CD4-positive, alpha-beta memory T cell (primary cell): ENCODE measurements around the gene CAVIN1. TPM values are rescaled to one million over a fixed set of nuclear protein-coding genes. Genes with fewer than 3 reads are reported as not detected.

Experiments
- CTCF ChIA-PET: fragments of 350-600 bp; sonication (Branson Sonifier 250); formaldehyde crosslinking; loops from one replicate; lab custom pipeline; 2021; ENCODE audit warnings: inconsistent platforms; ENCODE audit not compliant: partially characterized antibody; lab: Charles Lee
- POLR2A ChIA-PET: fragments of 350-600 bp; sonication (Branson Sonifier 250); formaldehyde crosslinking; loops from one replicate; lab custom pipeline; 2021; ENCODE audit not compliant: partially characterized antibody; lab: Charles Lee
- DNase-seq, 5 donors: peaks; one replicate each; pipeline versions ENCODE4 v3.0.0 to v3.0.0-alpha.2; 2020 to 2022; ENCODE audit warnings: mixed read lengths in 1 of 5
- H3K27ac ChIP-seq: one replicate; pipeline ENCODE4 v1.7.0; 2013; ENCODE audit warnings: low read depth, low read length
- H3K27me3 ChIP-seq: 2 replicates; pipeline ENCODE4 v1.7.0; 2013; ENCODE audit warnings: mild to moderate bottlenecking, low read length, moderate library complexity; ENCODE audit not compliant: insufficient read depth
- H3K36me3 ChIP-seq: 2 replicates; pipeline ENCODE4 v1.7.0; 2013; ENCODE audit warnings: mild to moderate bottlenecking, low read length, moderate library complexity; ENCODE audit not compliant: insufficient read depth
- H3K4me1 ChIP-seq: 2 replicates; pipeline ENCODE4 v1.7.0; 2013; ENCODE audit warnings: mild to moderate bottlenecking, low read length, moderate library complexity; ENCODE audit not compliant: insufficient read depth
- H3K4me3 ChIP-seq, 2 donors: one replicate each; pipeline ENCODE4 v1.7.0; 2013; ENCODE audit warnings: low read length in 2 of 2, mild to moderate bottlenecking in 1 of 2
- H3K9me3 ChIP-seq, 2 donors: one replicate each; pipeline ENCODE4 v1.7.0; 2013; ENCODE audit warnings: low read length in 2 of 2, control low read depth in 1 of 2; ENCODE audit not compliant: control insufficient read depth in 1 of 2
- H3K27ac Mint-ChIP-seq, 7 donors: one replicate each; pipeline ENCODE4 v1.8.0; 2020 to 2021; ENCODE audit warnings: mixed read lengths in 7 of 7, mild to moderate bottlenecking in 6 of 7, inconsistent platforms in 3 of 7, moderate library complexity in 3 of 7
- H3K27me3 Mint-ChIP-seq, 2 donors: one replicate each; pipeline ENCODE4 v1.8.0; 2020 to 2021; ENCODE audit warnings: mixed read lengths in 2 of 2
- H3K36me3 Mint-ChIP-seq, 2 donors: one replicate each; pipeline ENCODE4 v1.8.0; 2020 to 2021; ENCODE audit warnings: mixed read lengths in 2 of 2, inconsistent platforms in 1 of 2, mild to moderate bottlenecking in 1 of 2
- H3K4me1 Mint-ChIP-seq, 4 donors: one replicate each; pipeline ENCODE4 v1.8.0; 2020 to 2021; ENCODE audit warnings: mixed read lengths in 4 of 4, mild to moderate bottlenecking in 1 of 4
- H3K4me3 Mint-ChIP-seq, 8 donors: one replicate each; pipeline ENCODE4 v1.8.0; 2020 to 2021; ENCODE audit warnings: mixed read lengths in 8 of 8, mild to moderate bottlenecking in 7 of 8, moderate library complexity in 6 of 8, inconsistent platforms in 3 of 8
- H3K9me3 Mint-ChIP-seq, 8 donors: one replicate each; pipeline ENCODE4 v1.8.0; 2020 to 2021; ENCODE audit warnings: mixed read lengths in 8 of 8, mild to moderate bottlenecking in 5 of 8, inconsistent platforms in 3 of 8, moderate library complexity in 1 of 8
- intact Hi-C: fragments of 100-400 bp; cut with micrococcal nuclease; formaldehyde crosslinking; loops from one replicate; pipeline ENCODE4 v1.15.1; 2023
- polyA plus RNA-seq, 2 donors: library from polyadenylated mRNA; unstranded; fragments of 300-500 nt; fragmentation: Illumina TruSeq; gene quantifications; one replicate each; pipeline ENCODE4 v1.2.3, GENCODE V29; 2021
- total RNA-seq, 2 experiments: library from RNA; stranded (reverse); gene quantifications; one replicate each; pipeline ENCODE4 v1.2.3, GENCODE V29; 2021

Gene CAVIN1
- total and polyA plus RNA-seq, 4 experiments from 2014 or later: 0.52 to 1.5 (median 0.61) TPM; not detected in 1

GRCh38 chr17:42411361-42411760 is 11.7 kb downstream of the CAVIN1 start:
- intact Hi-C loops: no loop called here
- H3K4me3 Mint-ChIP-seq: no peak overlapping the region
- H3K27me3 ChIP-seq: no peaks in the 10 kb centered on the region
- DNase-seq: no peak
- H3K4me3 ChIP-seq: no peak overlapping the region
- H3K4me1 Mint-ChIP-seq: peaks cover 12 to 25% (median 17%) of the 10 kb centered on the region in 4 donors
- POLR2A ChIA-PET: no interaction called here
- no peak overlapping the region for H3K27ac Mint-ChIP-seq
- no peaks in the 10 kb centered on the region for H3K9me3 Mint-ChIP-seq
- CTCF ChIA-PET: interaction anchor here (0.6 kb wide), 1 partner anchor 69 kb away, joined by 3 read pairs; no protein-coding TSS in a partner anchor
- no peaks in the 10 kb centered on the region for H3K27me3 Mint-ChIP-seq
- H3K27ac ChIP-seq: no peak overlapping the region
- no peaks in the 10 kb centered on the region for H3K36me3 Mint-ChIP-seq
- no peaks in the 10 kb centered on the region for H3K36me3 ChIP-seq
- no peaks in the 10 kb centered on the region for H3K9me3 ChIP-seq
- peaks cover 17% of the 10 kb centered on the region for H3K4me1 ChIP-seq

GRCh38 chr17:42410319-42410685 is 12.8 kb downstream of the CAVIN1 start:
- Mint-ChIP-seq H3K4me3 (no peak overlapping the region), H3K36me3 (no peaks in the 10 kb centered on the region), H3K9me3 (no peaks in the 10 kb centered on the region), H3K27me3 (no peaks in the 10 kb centered on the region), H3K4me1 (peaks cover 14 to 27% (median 20%) of the 10 kb centered on the region in 4 donors), H3K27ac (peak overlapping the region in 1 of 7 donors; percentile 19)
- Histone ChIP-seq H3K27ac (no peak overlapping the region), H3K36me3 (no peaks in the 10 kb centered on the region), H3K27me3 (no peaks in the 10 kb centered on the region), H3K4me1 (peaks cover 17% of the 10 kb centered on the region), H3K4me3 (no peak overlapping the region), H3K9me3 (no peaks in the 10 kb centered on the region)
- intact Hi-C loops: no loop called here
- CTCF ChIA-PET: interaction anchor here (1.2 to 15.7 kb wide), 2 partner anchors 91 to 105 kb away, joined by 3 to 504 read pairs; no protein-coding TSS in a partner anchor
- no peak for DNase-seq
- POLR2A ChIA-PET: no interaction called here

- H3K27me3 Mint-ChIP-seq: no peaks in the 10 kb centered on the region
- intact Hi-C loops: loop anchor here (5.0 kb wide), 1 partner anchor 48 kb away; the partner anchor contains the start of gene ATP6V0A1
- no peak for DNase-seq
- H3K27ac Mint-ChIP-seq: no peak overlapping the region
- H3K27ac ChIP-seq: no peak overlapping the region
- H3K9me3 Mint-ChIP-seq: no peaks in the 10 kb centered on the region
- H3K4me1 Mint-ChIP-seq: peaks cover 8 to 22% (median 15%) of the 10 kb centered on the region in 4 donors
- CTCF ChIA-PET: interaction anchor here (1.2 to 15.7 kb wide), 2 partner anchors 91 to 105 kb away, joined by 3 to 504 read pairs; no protein-coding TSS in a partner anchor
- no peaks in the 10 kb centered on the region for H3K27me3 ChIP-seq
- POLR2A ChIA-PET: interaction anchor here (0.7 kb wide), 1 partner anchor 92 kb away, joined by 3 read pairs; no protein-coding TSS in a partner anchor
- H3K9me3 ChIP-seq: no peaks in the 10 kb centered on the region
- H3K4me3 ChIP-seq: no peak overlapping the region
- no peaks in the 10 kb centered on the region for H3K36me3 Mint-ChIP-seq
- H3K4me1 ChIP-seq: peaks cover 12% of the 10 kb centered on the region
- H3K36me3 ChIP-seq: no peaks in the 10 kb centered on the region
- H3K4me3 Mint-ChIP-seq: no peak overlapping the region
These were observed 13.3 kb downstream of the CAVIN1 start for GRCh38 chr17:42409523-42410318.

- no peaks in the 10 kb centered on the region for H3K9me3 ChIP-seq
- H3K27ac ChIP-seq: no peak overlapping the region
- H3K4me1 ChIP-seq: peaks cover 4% of the 10 kb centered on the region
- H3K36me3 ChIP-seq: no peaks in the 10 kb centered on the region
- Mint-ChIP-seq H3K36me3 (no peaks in the 10 kb centered on the region), H3K4me1 (peaks cover 8 to 14% (median 10%) of the 10 kb centered on the region in 4 donors), H3K27ac (peak overlapping the region in 1 of 7 donors; percentile 12), H3K27me3 (no peaks in the 10 kb centered on the region), H3K4me3 (no peak overlapping the region), H3K9me3 (no peaks in the 10 kb centered on the region)
- intact Hi-C loops: loop anchor here (5.0 kb wide), 1 partner anchor 49 kb away; the partner anchor contains the start of gene ATP6V0A1
- ChIA-PET POLR2A (interaction anchor here (0.8 to 3.2 kb wide), 3 partner anchors 19 to 97 kb away, joined by 3 to 37 read pairs (median 30); partner anchors contain the start of gene STAT3), CTCF (interaction anchor here (0.6 to 15.7 kb wide), 6 partner anchors 12 to 185 kb away, joined by 3 to 504 read pairs (median 3); no protein-coding TSS in a partner anchor)
- H3K4me3 ChIP-seq: no peak overlapping the region
- no peak for DNase-seq
- no peaks in the 10 kb centered on the region for H3K27me3 ChIP-seq
These were observed 15.0 kb downstream of the CAVIN1 start for GRCh38 chr17:42408061-42408460.

GRCh38 chr17:42407289-42407836 is 15.7 kb downstream of the CAVIN1 start:
- Histone ChIP-seq H3K4me1 (peaks cover 4% of the 10 kb centered on the region), H3K27me3 (no peaks in the 10 kb centered on the region), H3K4me3 (no peak overlapping the region), H3K9me3 (no peaks in the 10 kb centered on the region), H3K36me3 (no peaks in the 10 kb centered on the region), H3K27ac (no peak overlapping the region)
- Mint-ChIP-seq H3K4me1 (peaks cover 8 to 16% (median 10%) of the 10 kb centered on the region in 4 donors), H3K27me3 (no peaks in the 10 kb centered on the region), H3K4me3 (peak overlapping the region in 2 of 8 donors; percentile 17 to 45), H3K9me3 (no peaks in the 10 kb centered on the region), H3K36me3 (no peaks in the 10 kb centered on the region), H3K27ac (peak overlapping the region; percentile 47 to 91 (median 80))
- ChIA-PET POLR2A (interaction anchor here (0.8 to 3.2 kb wide), 6 partner anchors 19 to 97 kb away, joined by 3 to 37 read pairs (median 12); partner anchors contain the start of gene STAT3), CTCF (interaction anchor here (0.7 to 15.7 kb wide), 12 partner anchors 8 to 185 kb away, joined by 3 to 504 read pairs (median 6); partner anchors contain the start of gene STAT5B)
- intact Hi-C loops: loop anchor here (1.0 to 5.0 kb wide), 3 partner anchors 50 to 287 kb away; partner anchors contain the start of genes ATP6V0A1 and KAT2A
- DNase-seq: peak; percentile 58 to 78 (median 64)

GRCh38 chr17:42406615-42407288 is 16.3 kb downstream of the CAVIN1 start:
- H3K27ac Mint-ChIP-seq: no peak overlapping the region
- no peak overlapping the region for H3K4me3 ChIP-seq
- intact Hi-C loops: loop anchor here (1.0 to 5.0 kb wide), 5 partner anchors 18 to 286 kb away; partner anchors contain the start of genes ATP6V0A1, KAT2A and STAT3
- no peaks in the 10 kb centered on the region for H3K27me3 ChIP-seq
- no peaks in the 10 kb centered on the region for H3K27me3 Mint-ChIP-seq
- no peak overlapping the region for H3K27ac ChIP-seq
- H3K4me1 ChIP-seq: peaks cover 4% of the 10 kb centered on the region
- ChIA-PET POLR2A (interaction anchor here (1.0 to 3.2 kb wide), 7 partner anchors 8 to 93 kb away, joined by 3 to 37 read pairs (median 7); partner anchors contain the start of gene STAT3), CTCF (interaction anchor here (0.6 to 15.7 kb wide), 29 partner anchors 8 to 728 kb away, joined by 3 to 504 read pairs (median 4); partner anchors contain the start of genes CAVIN1, STAT3 and STAT5B)
- H3K4me3 Mint-ChIP-seq: no peak overlapping the region
- peaks cover 0 to 1% (median 0%) of the 10 kb centered on the region in 8 donors for H3K9me3 Mint-ChIP-seq
- peaks cover 8 to 17% (median 10%) of the 10 kb centered on the region in 4 donors for H3K4me1 Mint-ChIP-seq
- H3K36me3 ChIP-seq: no peaks in the 10 kb centered on the region
- no peak for DNase-seq
- no peaks in the 10 kb centered on the region for H3K36me3 Mint-ChIP-seq
- no peaks in the 10 kb centered on the region for H3K9me3 ChIP-seq
